ENCODE data around the gene XRCC5. TPM values are rescaled to one million over a fixed set of nuclear protein-coding genes. Genes with fewer than 3 reads are reported as not detected.

XRCC5 gene
- polyA plus RNA-seq, 1 donor from 2014 or later, result 279 TPM

DNA sequence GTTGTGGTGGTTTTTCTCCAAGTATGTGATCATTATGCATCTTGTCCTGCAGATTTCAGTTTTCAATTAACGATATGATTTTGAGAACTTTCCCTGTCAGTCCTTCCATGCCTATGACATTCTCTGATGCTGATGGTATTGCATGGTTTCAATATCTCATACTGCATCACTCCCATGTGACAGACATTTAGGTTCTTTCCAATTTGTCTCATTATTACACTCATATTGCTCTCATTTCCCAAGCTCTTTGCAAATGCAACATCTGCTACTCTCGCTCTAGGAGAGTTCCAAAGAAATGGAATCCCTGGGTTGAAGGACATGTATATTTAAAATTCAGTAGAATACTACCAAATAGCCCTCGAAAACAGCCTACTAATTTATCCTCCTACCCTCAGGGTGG, 137.6 kb downstream of the XRCC5 start:
- no peak overlapping the region for H3K27ac ChIP-seq (ENCODE audit: low read length)

More for the DNA sequence above, 137.6 kb downstream of the XRCC5 start:
- Histone ChIP-seq H3K36me3 (ENCODE audit: insufficient read depth, low read length) (no peaks in the 10 kb centered on the region), H3K27me3 (ENCODE audit: insufficient read depth, low read depth, low read length) (no peaks in the 10 kb centered on the region), H3K4me2 (ENCODE audit: low read length) (no peak overlapping the region), H3K79me2 (replicated peaks; ENCODE audit: insufficient read depth, low read length) (no peaks in the 10 kb centered on the region), H4K20me1 (ENCODE audit: insufficient read depth) (no peaks in the 10 kb centered on the region), H3K4me3 (ENCODE audit: low read length) (no peak overlapping the region), H2AFZ (ENCODE audit: low read depth, low read length) (no peak overlapping the region), H3F3A (ENCODE audit: insufficient read depth, low read length, poor library complexity, severe bottlenecking) (no peaks in the 10 kb centered on the region), H3K9ac (ENCODE audit: low read length) (no peak overlapping the region), H3K9me3 (ENCODE audit: low read length) (peaks cover 3% of the 10 kb centered on the region), H3K9me2 (ENCODE audit: insufficient read depth, low read length) (no peaks in the 10 kb centered on the region)
- no peak for TF ChIP-seq REST (IDR thresholded peaks at IDR 0.05; ENCODE audit: borderline replicate concordance)
- no peak for TF ChIP-seq SMC3 (conservative IDR thresholded peaks at IDR 0.05; ENCODE audit: poor library complexity)
- TF ChIP-seq, protein P1, sequence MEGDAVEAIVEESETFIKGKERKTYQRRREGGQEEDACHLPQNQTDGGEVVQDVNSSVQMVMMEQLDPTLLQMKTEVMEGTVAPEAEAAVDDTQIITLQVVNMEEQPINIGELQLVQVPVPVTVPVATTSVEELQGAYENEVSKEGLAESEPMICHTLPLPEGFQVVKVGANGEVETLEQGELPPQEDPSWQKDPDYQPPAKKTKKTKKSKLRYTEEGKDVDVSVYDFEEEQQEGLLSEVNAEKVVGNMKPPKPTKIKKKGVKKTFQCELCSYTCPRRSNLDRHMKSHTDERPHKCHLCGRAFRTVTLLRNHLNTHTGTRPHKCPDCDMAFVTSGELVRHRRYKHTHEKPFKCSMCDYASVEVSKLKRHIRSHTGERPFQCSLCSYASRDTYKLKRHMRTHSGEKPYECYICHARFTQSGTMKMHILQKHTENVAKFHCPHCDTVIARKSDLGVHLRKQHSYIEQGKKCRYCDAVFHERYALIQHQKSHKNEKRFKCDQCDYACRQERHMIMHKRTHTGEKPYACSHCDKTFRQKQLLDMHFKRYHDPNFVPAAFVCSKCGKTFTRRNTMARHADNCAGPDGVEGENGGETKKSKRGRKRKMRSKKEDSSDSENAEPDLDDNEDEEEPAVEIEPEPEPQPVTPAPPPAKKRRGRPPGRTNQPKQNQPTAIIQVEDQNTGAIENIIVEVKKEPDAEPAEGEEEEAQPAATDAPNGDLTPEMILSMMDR (IDR thresholded peaks at IDR 0.05; ENCODE audit: poor library complexity, severe bottlenecking), result no peak
- no peak for TF ChIP-seq RAD21 (conservative IDR thresholded peaks at IDR 0.05)
- no peak for TF ChIP-seq TAF1 (IDR thresholded peaks at IDR 0.05; ENCODE audit: low read depth)
- TF ChIP-seq POLR2AphosphoS5 (IDR thresholded peaks at IDR 0.05), result no peak
- TF ChIP-seq EZH2 (IDR thresholded peaks at IDR 0.05; ENCODE audit: borderline replicate concordance, insufficient read depth, low read length, poor library complexity, severe bottlenecking), result no peak
- TF ChIP-seq MXI1 (conservative IDR thresholded peaks at IDR 0.05; ENCODE audit: poor library complexity, severe bottlenecking), result no peak
- TF ChIP-seq EP300 (conservative IDR thresholded peaks at IDR 0.05; ENCODE audit: poor library complexity, severe bottlenecking), result no peak

Other genes with a start within 250 kb of the XRCC5 start
- 5.8 and 9.1 TPM in 2 replicates for gene MREG, start 95.8 kb upstream of the XRCC5 start, polyA plus RNA-seq
- gene PECR, start 27.5 kb upstream of the XRCC5 start, polyA plus RNA-seq, result 22.1 and 25.1 TPM in 2 replicates
- 28.8 and 29.6 TPM in 2 replicates for gene TMEM169, start 27.4 kb upstream of the XRCC5 start, polyA plus RNA-seq

All from neural cell (in vitro differentiated cells).